ENCODE measurements around the gene NRCAM. TPM values are rescaled to one million over a fixed set of nuclear protein-coding genes. Genes with fewer than 3 reads are reported as not detected.

The NRCAM gene
- total RNA-seq, 1 donor from 2014 or later, result not detected

GRCh38 chr7:108322925-108323832 lies 133.1 kb downstream of the NRCAM start:
- DNase-seq, result no peak
- intact Hi-C loops (cut with micrococcal nuclease), result no loop called here
- no peaks in the 10 kb centered on the region for H3K9me3 Mint-ChIP-seq

GRCh38 chr7:108322046-108322445 lies 134.2 kb downstream of the NRCAM start:
- no peak overlapping the region for H3K4me3 Mint-ChIP-seq
- no peaks in the 10 kb centered on the region for H3K36me3 Mint-ChIP-seq (ENCODE audit: low read depth)
- no peaks in the 10 kb centered on the region for H3K27me3 Mint-ChIP-seq
- no peaks in the 10 kb centered on the region for H3K9me3 Mint-ChIP-seq
- no peaks in the 10 kb centered on the region for H3K4me1 Mint-ChIP-seq
- no peak for DNase-seq
- no peak overlapping the region for H3K27ac Mint-ChIP-seq
- intact Hi-C loops (cut with micrococcal nuclease), result no loop called here

More at GRCh38 chr7:108322925-108323832, 133.1 kb downstream of the NRCAM start:
- no peaks in the 10 kb centered on the region for H3K36me3 Mint-ChIP-seq (ENCODE audit: low read depth)
- H3K27me3 Mint-ChIP-seq, result no peaks in the 10 kb centered on the region
- no peak overlapping the region for H3K27ac Mint-ChIP-seq
- peaks cover 2% of the 10 kb centered on the region for H3K4me1 Mint-ChIP-seq
- no peak overlapping the region for H3K4me3 Mint-ChIP-seq

- DNase-seq, result no peak
- H3K27me3 Mint-ChIP-seq, result no peaks in the 10 kb centered on the region
- H3K27ac Mint-ChIP-seq, result no peak overlapping the region
- no peaks in the 10 kb centered on the region for H3K9me3 Mint-ChIP-seq
- no peaks in the 10 kb centered on the region for H3K4me1 Mint-ChIP-seq
- intact Hi-C loops (cut with micrococcal nuclease), result no loop called here
- H3K36me3 Mint-ChIP-seq (ENCODE audit: low read depth), result no peaks in the 10 kb centered on the region
- no peak overlapping the region for H3K4me3 Mint-ChIP-seq
These were observed 134.9 kb downstream of the NRCAM start for GRCh38 chr7:108321359-108321758.

GRCh38 chr7:108316708-108317107 lies 139.5 kb downstream of the NRCAM start:
- intact Hi-C loops (cut with micrococcal nuclease), result no loop called here
- Mint-ChIP-seq H3K27ac (no peak overlapping the region), H3K9me3 (no peaks in the 10 kb centered on the region), H3K4me3 (no peak overlapping the region), H3K4me1 (peaks cover 2% of the 10 kb centered on the region), H3K36me3 (ENCODE audit: low read depth) (no peaks in the 10 kb centered on the region), H3K27me3 (no peaks in the 10 kb centered on the region)
- DNase-seq, result no peak

- no peaks in the 10 kb centered on the region for H3K9me3 Mint-ChIP-seq
- peaks cover 2% of the 10 kb centered on the region for H3K4me1 Mint-ChIP-seq
- H3K27ac Mint-ChIP-seq, result no peak overlapping the region
- H3K4me3 Mint-ChIP-seq, result no peak overlapping the region
- H3K36me3 Mint-ChIP-seq (ENCODE audit: low read depth), result no peaks in the 10 kb centered on the region
- no peaks in the 10 kb centered on the region for H3K27me3 Mint-ChIP-seq
- intact Hi-C loops (cut with micrococcal nuclease), result no loop called here
- DNase-seq, result no peak
These were observed 141.7 kb downstream of the NRCAM start for GRCh38 chr7:108314551-108314950.

- peaks cover 2% of the 10 kb centered on the region for H3K4me1 Mint-ChIP-seq
- intact Hi-C loops (cut with micrococcal nuclease), result no loop called here
- no peaks in the 10 kb centered on the region for H3K36me3 Mint-ChIP-seq (ENCODE audit: low read depth)
These were observed 142.2 kb downstream of the NRCAM start for GRCh38 chr7:108314049-108314448.

GRCh38 chr7:108313086-108313485 lies 143.2 kb downstream of the NRCAM start:
- intact Hi-C loops (cut with micrococcal nuclease), result no loop called here
- H3K27ac Mint-ChIP-seq, result no peak overlapping the region
- H3K4me3 Mint-ChIP-seq, result no peak overlapping the region
- H3K4me1 Mint-ChIP-seq, result peaks cover 2% of the 10 kb centered on the region
- H3K9me3 Mint-ChIP-seq, result no peaks in the 10 kb centered on the region
- no peak for DNase-seq
- H3K36me3 Mint-ChIP-seq (ENCODE audit: low read depth), result no peaks in the 10 kb centered on the region
- H3K27me3 Mint-ChIP-seq, result no peaks in the 10 kb centered on the region

More at GRCh38 chr7:108314049-108314448, 142.2 kb downstream of the NRCAM start:
- Mint-ChIP-seq H3K4me3 (no peak overlapping the region), H3K27ac (no peak overlapping the region), H3K27me3 (no peaks in the 10 kb centered on the region), H3K9me3 (no peaks in the 10 kb centered on the region)
- no peak for DNase-seq

- DNase-seq, result no peak
- no peaks in the 10 kb centered on the region for H3K9me3 Mint-ChIP-seq
- intact Hi-C loops (cut with micrococcal nuclease), result no loop called here
- no peaks in the 10 kb centered on the region for H3K36me3 Mint-ChIP-seq (ENCODE audit: low read depth)
- no peak overlapping the region for H3K27ac Mint-ChIP-seq
- H3K4me1 Mint-ChIP-seq, result peaks cover 2% of the 10 kb centered on the region
- no peak overlapping the region for H3K4me3 Mint-ChIP-seq
- no peaks in the 10 kb centered on the region for H3K27me3 Mint-ChIP-seq
These were observed 144.6 kb downstream of the NRCAM start for GRCh38 chr7:108311446-108312168.

- no peak overlapping the region for H3K4me3 Mint-ChIP-seq
- no peak overlapping the region for H3K27ac Mint-ChIP-seq
- peaks cover 1% of the 10 kb centered on the region for H3K27me3 Mint-ChIP-seq
- no peak for DNase-seq
- intact Hi-C loops (cut with micrococcal nuclease), result no loop called here
- H3K9me3 Mint-ChIP-seq, result no peaks in the 10 kb centered on the region
- H3K4me1 Mint-ChIP-seq, result peaks cover 2% of the 10 kb centered on the region
- no peaks in the 10 kb centered on the region for H3K36me3 Mint-ChIP-seq (ENCODE audit: low read depth)
These were observed 145.9 kb downstream of the NRCAM start for GRCh38 chr7:108310351-108310750.

- H3K27ac Mint-ChIP-seq, result no peak overlapping the region
- intact Hi-C loops (cut with micrococcal nuclease), result no loop called here
- no peaks in the 10 kb centered on the region for H3K36me3 Mint-ChIP-seq (ENCODE audit: low read depth)
- no peak for DNase-seq
- H3K4me1 Mint-ChIP-seq, result peaks cover 2% of the 10 kb centered on the region
- no peaks in the 10 kb centered on the region for H3K9me3 Mint-ChIP-seq
- H3K4me3 Mint-ChIP-seq, result no peak overlapping the region
- peaks cover 2% of the 10 kb centered on the region for H3K27me3 Mint-ChIP-seq
These were observed 147.3 kb downstream of the NRCAM start for GRCh38 chr7:108308903-108309302.

- no peaks in the 10 kb centered on the region for H3K9me3 Mint-ChIP-seq
- peaks cover 2% of the 10 kb centered on the region for H3K27me3 Mint-ChIP-seq
- H3K4me1 Mint-ChIP-seq, result peaks cover 2% of the 10 kb centered on the region
- H3K27ac Mint-ChIP-seq, result no peak overlapping the region
- intact Hi-C loops (cut with micrococcal nuclease), result no loop called here
- H3K4me3 Mint-ChIP-seq, result no peak overlapping the region
- no peak for DNase-seq
- H3K36me3 Mint-ChIP-seq (ENCODE audit: low read depth), result no peaks in the 10 kb centered on the region
These were observed 148.0 kb downstream of the NRCAM start for GRCh38 chr7:108308276-108308675.

GRCh38 chr7:108307595-108307994 lies 148.6 kb downstream of the NRCAM start:
- Mint-ChIP-seq H3K36me3 (ENCODE audit: low read depth) (no peaks in the 10 kb centered on the region), H3K27ac (no peak overlapping the region), H3K4me1 (peaks cover 2% of the 10 kb centered on the region), H3K4me3 (no peak overlapping the region), H3K27me3 (peaks cover 3% of the 10 kb centered on the region), H3K9me3 (no peaks in the 10 kb centered on the region)
- intact Hi-C loops (cut with micrococcal nuclease), result no loop called here
- DNase-seq, result no peak

GRCh38 chr7:108307194-108307593 lies 149.0 kb downstream of the NRCAM start:
- Mint-ChIP-seq H3K4me3 (no peak overlapping the region), H3K4me1 (peaks cover 2% of the 10 kb centered on the region), H3K27ac (no peak overlapping the region), H3K36me3 (ENCODE audit: low read depth) (no peaks in the 10 kb centered on the region), H3K27me3 (peaks cover 4% of the 10 kb centered on the region), H3K9me3 (no peaks in the 10 kb centered on the region)
- intact Hi-C loops (cut with micrococcal nuclease), result no loop called here
- DNase-seq, result no peak

- intact Hi-C loops (cut with micrococcal nuclease), result no loop called here
- peaks cover 4% of the 10 kb centered on the region for H3K27me3 Mint-ChIP-seq
These were observed 152.9 kb downstream of the NRCAM start for GRCh38 chr7:108303332-108303731.

More at GRCh38 chr7:108303332-108303731, 152.9 kb downstream of the NRCAM start:
- no peaks in the 10 kb centered on the region for H3K36me3 Mint-ChIP-seq (ENCODE audit: low read depth)
- DNase-seq, result no peak
- no peak overlapping the region for H3K4me3 Mint-ChIP-seq
- H3K9me3 Mint-ChIP-seq, result no peaks in the 10 kb centered on the region
- no peaks in the 10 kb centered on the region for H3K4me1 Mint-ChIP-seq
- H3K27ac Mint-ChIP-seq, result no peak overlapping the region

Measured in activated CD4-positive, alpha-beta T cell treated with anti-CD3 and anti-CD28 coated beads, Interleukin-2, amount 10 ng/mL, durations not matched to agents 24 days and 14 days (primary cell).